ENCODE measurements around the gene ZNF462.

The ZNF462 gene

GRCh38 chr9:107060062-107060461 is 197.1 kb downstream of the ZNF462 start:
- in situ Hi-C loops (cut with HindIII; ENCODE audit: low sequenced_read_pairs): no loop called here
- H3K4me3 ChIP-seq (ENCODE audit: low read depth, low read length): no peak overlapping the region
- DNase-seq (ENCODE audit: low read depth): no peak
- TF ChIP-seq CTCF (IDR thresholded peaks at IDR 0.05; ENCODE audit: low read depth, low read length, missing control alignments): no peak

Data from astrocyte of the cerebellum (primary cell).